Progenitor cell of endocrine pancreas (in vitro differentiated cells): ENCODE data around the gene COL5A3. TPM values are rescaled to one million over a fixed set of nuclear protein-coding genes. Genes with fewer than 3 reads are reported as not detected.
A peak's percentile ranks its signal among the peaks of the same experiment; 100 is the strongest.

Experiments used
- DNase-seq: peaks from one replicate; pipeline ENCODE4 v3.0.0; 2021; ENCODE audit warnings: low spot score; ENCODE audit not compliant: unreplicated experiment
- H3K27ac Mint-ChIP-seq: 2 replicates; pipeline ENCODE4 v1.8.0; 2021; ENCODE audit warnings: mild to moderate bottlenecking, moderate library complexity, mixed read lengths
- H3K27me3 Mint-ChIP-seq: 2 replicates; pipeline ENCODE4 v1.8.0; 2021; ENCODE audit warnings: mixed read lengths
- H3K36me3 Mint-ChIP-seq: 2 replicates; pipeline ENCODE4 v1.8.0; 2022; ENCODE audit warnings: mixed read lengths; ENCODE audit not compliant: insufficient read depth
- H3K4me1 Mint-ChIP-seq: 2 replicates; pipeline ENCODE4 v1.8.0; 2021; ENCODE audit warnings: low read depth, mixed read lengths
- H3K4me3 Mint-ChIP-seq: 2 replicates; pipeline ENCODE4 v1.8.0; 2021; ENCODE audit warnings: low read depth, mild to moderate bottlenecking, moderate library complexity, mixed read lengths
- H3K9me3 Mint-ChIP-seq: 2 replicates; pipeline ENCODE4 v1.8.0; 2021; ENCODE audit warnings: low read depth, mixed read lengths
- total RNA-seq: library from RNA; stranded (reverse); gene quantifications from 2 replicates; pipeline ENCODE4 v1.2.1, GENCODE V29; 2021
- TF ChIP-seq, protein P1 (sequence below): fragments of 200-600 bp; sonication (generic); IDR thresholded peaks from one replicate; pipeline ENCODE4 v1.5.0; 2021; ENCODE audit warnings: antibody characterized with exemption, mild to moderate bottlenecking; ENCODE audit not compliant: unreplicated experiment

COL5A3 gene
- total RNA-seq, 1 donor from 2014 or later, result 0.05 TPM

DNA sequence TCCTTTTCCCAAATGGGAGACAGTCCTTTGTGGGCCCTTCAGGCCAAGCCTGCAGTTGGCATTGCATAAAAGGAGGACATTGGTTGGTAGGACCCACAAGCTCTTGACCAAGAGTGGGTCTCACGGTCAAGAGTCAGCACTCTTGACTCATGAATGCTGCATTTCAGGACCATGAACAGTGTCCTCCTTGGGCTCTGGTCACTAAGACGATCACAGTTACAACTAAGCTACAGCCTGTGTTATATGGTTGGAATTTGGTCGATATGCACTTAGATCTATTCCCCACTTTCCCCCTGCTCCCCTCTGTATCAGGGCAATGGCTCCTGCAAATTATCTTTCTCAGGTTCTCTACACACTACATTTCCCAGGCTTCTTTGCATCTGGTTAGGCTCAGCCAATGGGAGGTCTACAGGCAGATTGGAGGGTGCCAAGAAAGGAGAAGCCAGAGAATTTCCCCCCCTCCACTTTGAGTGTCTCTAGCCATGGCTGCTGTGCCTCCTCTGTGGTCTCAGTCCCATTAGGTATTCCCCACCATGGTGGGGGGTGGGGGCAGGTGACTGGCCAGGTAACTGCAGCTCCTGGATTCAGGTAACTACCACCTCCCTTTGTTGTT, 70.9 kb downstream of the COL5A3 start:
- Mint-ChIP-seq H3K4me3 (no peak overlapping the region), H3K27ac (no peak overlapping the region), H3K4me1 (peaks cover 12% of the 10 kb centered on the region), H3K27me3 (peaks cover 46% of the 10 kb centered on the region), H3K36me3 (no peaks in the 10 kb centered on the region), H3K9me3 (peaks cover 4% of the 10 kb centered on the region)
- DNase-seq, result no peak
- TF ChIP-seq, protein P1, sequence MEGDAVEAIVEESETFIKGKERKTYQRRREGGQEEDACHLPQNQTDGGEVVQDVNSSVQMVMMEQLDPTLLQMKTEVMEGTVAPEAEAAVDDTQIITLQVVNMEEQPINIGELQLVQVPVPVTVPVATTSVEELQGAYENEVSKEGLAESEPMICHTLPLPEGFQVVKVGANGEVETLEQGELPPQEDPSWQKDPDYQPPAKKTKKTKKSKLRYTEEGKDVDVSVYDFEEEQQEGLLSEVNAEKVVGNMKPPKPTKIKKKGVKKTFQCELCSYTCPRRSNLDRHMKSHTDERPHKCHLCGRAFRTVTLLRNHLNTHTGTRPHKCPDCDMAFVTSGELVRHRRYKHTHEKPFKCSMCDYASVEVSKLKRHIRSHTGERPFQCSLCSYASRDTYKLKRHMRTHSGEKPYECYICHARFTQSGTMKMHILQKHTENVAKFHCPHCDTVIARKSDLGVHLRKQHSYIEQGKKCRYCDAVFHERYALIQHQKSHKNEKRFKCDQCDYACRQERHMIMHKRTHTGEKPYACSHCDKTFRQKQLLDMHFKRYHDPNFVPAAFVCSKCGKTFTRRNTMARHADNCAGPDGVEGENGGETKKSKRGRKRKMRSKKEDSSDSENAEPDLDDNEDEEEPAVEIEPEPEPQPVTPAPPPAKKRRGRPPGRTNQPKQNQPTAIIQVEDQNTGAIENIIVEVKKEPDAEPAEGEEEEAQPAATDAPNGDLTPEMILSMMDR, result no peak

- H3K9me3 Mint-ChIP-seq, result peaks cover 4% of the 10 kb centered on the region
- H3K27ac Mint-ChIP-seq, result peak overlapping the region; percentile 18
- peak overlapping the region; percentile 77 for H3K4me3 Mint-ChIP-seq
- DNase-seq, result no peak
- H3K27me3 Mint-ChIP-seq, result peaks cover 37% of the 10 kb centered on the region
- peaks cover 12% of the 10 kb centered on the region for H3K4me1 Mint-ChIP-seq
- TF ChIP-seq, protein P1, result no peak
- no peaks in the 10 kb centered on the region for H3K36me3 Mint-ChIP-seq
These were observed 73.3 kb downstream of the COL5A3 start for GRCh38 chr19:9937001-9937411.

- H3K36me3 Mint-ChIP-seq, result no peaks in the 10 kb centered on the region
- H3K27me3 Mint-ChIP-seq, result peaks cover 32% of the 10 kb centered on the region
- DNase-seq, result peak; percentile 58
- peak within 1 kb of the TSS; percentile 73 for H3K27ac Mint-ChIP-seq
- H3K4me1 Mint-ChIP-seq, result peaks cover 12% of the 10 kb centered on the region
- TF ChIP-seq, protein P1, result no peak
- peak within 1 kb of the TSS; percentile 95 for H3K4me3 Mint-ChIP-seq
- H3K9me3 Mint-ChIP-seq, result no peaks in the 10 kb centered on the region
These were observed 73.8 kb downstream of the COL5A3 start, which contains the start of gene OLFM2 for GRCh38 chr19:9936326-9937000. OLFM2 (minus strand) TSS chr19:9936515; CDS start chr19:9936366, 149 bp downstream.

- H3K9me3 Mint-ChIP-seq, result no peaks in the 10 kb centered on the region
- peak overlapping the region; percentile 73 for H3K27ac Mint-ChIP-seq
- TF ChIP-seq, protein P1, result no peak
- H3K36me3 Mint-ChIP-seq, result peaks cover 1% of the 10 kb centered on the region
- H3K27me3 Mint-ChIP-seq, result peaks cover 25% of the 10 kb centered on the region
- H3K4me1 Mint-ChIP-seq, result peaks cover 12% of the 10 kb centered on the region
- no peak for DNase-seq
- H3K4me3 Mint-ChIP-seq, result peak overlapping the region; percentile 95
These were observed 74.6 kb downstream of the COL5A3 start for GRCh38 chr19:9935506-9936325.
